ENCODE results near the gene TSBP1. TPM values are rescaled to one million over a fixed set of nuclear protein-coding genes. Genes with fewer than 3 reads are reported as not detected.

TSBP1 gene
- polyA plus RNA-seq, 1 experiment, result not detected

- H3K36me3 ChIP-seq (ENCODE audit: control insufficient read depth, insufficient read depth, low read length), result no peaks in the 10 kb centered on the region
- no peaks in the 10 kb centered on the region; the same call in 1 of the 2 replicates for H3K27me3 ChIP-seq (ENCODE audit: control insufficient read depth, insufficient read depth, low read length)
- TF ChIP-seq CTCF (IDR thresholded peaks at IDR 0.05; ENCODE audit: insufficient read depth, low read depth, low read length), result no peak
- DNase-seq (ENCODE audit: low read depth), result no peak
- no peak overlapping the region for H3K4me3 ChIP-seq (ENCODE audit: low read depth, low read length)
- ChIA-PET CTCF (no interaction called here), POLR2A (no interaction called here)
Observed at GRCh38 chr6:32329141-32329540, 42.6 kb downstream of the TSBP1 start.

- ChIA-PET POLR2A (no interaction called here), CTCF (interaction anchor here (0.6 kb wide), 1 partner anchor 288 kb away, joined by 3 read pairs; no protein-coding TSS in a partner anchor)
- no peak for DNase-seq (ENCODE audit: low read depth)
- no peak overlapping the region for H3K4me3 ChIP-seq (ENCODE audit: low read depth, low read length)
- H3K27me3 ChIP-seq (ENCODE audit: control insufficient read depth, insufficient read depth, low read length), result no peaks in the 10 kb centered on the region; the same call in none of the 2 replicates
- no peak for TF ChIP-seq CTCF (IDR thresholded peaks at IDR 0.05; ENCODE audit: insufficient read depth, low read depth, low read length)
- H3K36me3 ChIP-seq (ENCODE audit: control insufficient read depth, insufficient read depth, low read length), result no peaks in the 10 kb centered on the region
Observed at GRCh38 chr6:32327103-32327502, 44.6 kb downstream of the TSBP1 start.

- TF ChIP-seq CTCF (IDR thresholded peaks at IDR 0.05; ENCODE audit: insufficient read depth, low read depth, low read length), result no peak
- Histone ChIP-seq H3K27me3 (ENCODE audit: control insufficient read depth, insufficient read depth, low read length) (no peaks in the 10 kb centered on the region; the same call in 1 of the 2 replicates), H3K4me3 (ENCODE audit: low read depth, low read length) (no peak overlapping the region), H3K36me3 (ENCODE audit: control insufficient read depth, insufficient read depth, low read length) (no peaks in the 10 kb centered on the region)
- DNase-seq (ENCODE audit: low read depth), result no peak
- POLR2A ChIA-PET, result no interaction called here
- CTCF ChIA-PET, result no interaction called here
Observed at GRCh38 chr6:32318501-32318900, 53.2 kb downstream of the TSBP1 start.

- TF ChIP-seq CTCF (IDR thresholded peaks at IDR 0.05; ENCODE audit: insufficient read depth, low read depth, low read length), result no peak
Observed at GRCh38 chr6:32317541-32317940, 54.2 kb downstream of the TSBP1 start.

GRCh38 chr6:32313964-32314363 is 57.7 kb downstream of the TSBP1 start:
- ChIA-PET CTCF (no interaction called here), POLR2A (interaction anchor here (0.6 kb wide), 1 partner anchor 24 kb away, joined by 4 read pairs; no protein-coding TSS in a partner anchor)
- DNase-seq (ENCODE audit: low read depth), result no peak
- Histone ChIP-seq H3K27me3 (ENCODE audit: control insufficient read depth, insufficient read depth, low read length) (no peaks in the 10 kb centered on the region), H3K4me3 (ENCODE audit: low read depth, low read length) (no peak overlapping the region), H3K36me3 (ENCODE audit: control insufficient read depth, insufficient read depth, low read length) (no peaks in the 10 kb centered on the region)
- TF ChIP-seq CTCF (IDR thresholded peaks at IDR 0.05; ENCODE audit: insufficient read depth, low read depth, low read length), result no peak

More at GRCh38 chr6:32317541-32317940, 54.2 kb downstream of the TSBP1 start:
- POLR2A ChIA-PET, result no interaction called here
- DNase-seq (ENCODE audit: low read depth), result no peak
- Histone ChIP-seq H3K27me3 (ENCODE audit: control insufficient read depth, insufficient read depth, low read length) (no peaks in the 10 kb centered on the region; the same call in 1 of the 2 replicates), H3K4me3 (ENCODE audit: low read depth, low read length) (no peak overlapping the region), H3K36me3 (ENCODE audit: control insufficient read depth, insufficient read depth, low read length) (no peaks in the 10 kb centered on the region)
- CTCF ChIA-PET, result interaction anchor here (1.4 kb wide), 1 partner anchor 72 kb away, joined by 3 read pairs; no protein-coding TSS in a partner anchor

Data from BJ (cell line).